Stimulated activated CD8-positive, alpha-beta memory T cell treated with anti-CD3 and anti-CD28 coated beads, Interleukin-12 subunit alpha, Interleukin-12 subunit beta, amount 100 ng/mL, for 24 hours (primary cell): ENCODE measurements around the gene F2RL2.

Experiments
- DNase-seq: peaks from one replicate; pipeline ENCODE4 v3.0.0-alpha.2; 2020; ENCODE audit errors: extremely low read depth

The F2RL2 gene, protein sequence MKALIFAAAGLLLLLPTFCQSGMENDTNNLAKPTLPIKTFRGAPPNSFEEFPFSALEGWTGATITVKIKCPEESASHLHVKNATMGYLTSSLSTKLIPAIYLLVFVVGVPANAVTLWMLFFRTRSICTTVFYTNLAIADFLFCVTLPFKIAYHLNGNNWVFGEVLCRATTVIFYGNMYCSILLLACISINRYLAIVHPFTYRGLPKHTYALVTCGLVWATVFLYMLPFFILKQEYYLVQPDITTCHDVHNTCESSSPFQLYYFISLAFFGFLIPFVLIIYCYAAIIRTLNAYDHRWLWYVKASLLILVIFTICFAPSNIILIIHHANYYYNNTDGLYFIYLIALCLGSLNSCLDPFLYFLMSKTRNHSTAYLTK

GRCh38 chr5:76622973-76623596 lies at the start of gene F2RL2:
Gene F2RL2, minus strand, starts transcription at chr5:76623403. Its CDS starts 173 bp downstream, at chr5:76623230.
- no peak for DNase-seq

DNA sequence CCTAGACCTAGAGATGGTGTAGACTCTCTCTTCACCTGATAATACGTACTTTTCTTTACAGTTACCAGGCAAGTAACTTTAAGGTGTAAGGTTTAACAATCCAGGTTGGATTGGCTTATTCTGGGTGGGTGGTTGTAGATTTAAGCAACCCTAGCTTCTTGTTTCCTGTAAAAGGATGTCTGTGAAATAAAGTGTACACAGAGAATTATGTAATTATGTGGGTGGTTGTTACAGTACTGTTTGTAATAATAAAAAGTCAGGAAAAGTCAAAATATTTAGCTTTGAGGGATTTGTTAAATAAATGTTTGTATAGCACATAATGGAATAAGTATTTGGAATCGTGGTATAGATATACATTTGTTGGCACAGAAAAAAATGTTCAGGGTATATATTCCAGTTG lies 49.0 kb upstream of the F2RL2 start:
- DNase-seq, result no peak

- DNase-seq, result no peak
Observed at GRCh38 chr5:76670508-76670907, 47.3 kb upstream of the F2RL2 start.

DNA sequence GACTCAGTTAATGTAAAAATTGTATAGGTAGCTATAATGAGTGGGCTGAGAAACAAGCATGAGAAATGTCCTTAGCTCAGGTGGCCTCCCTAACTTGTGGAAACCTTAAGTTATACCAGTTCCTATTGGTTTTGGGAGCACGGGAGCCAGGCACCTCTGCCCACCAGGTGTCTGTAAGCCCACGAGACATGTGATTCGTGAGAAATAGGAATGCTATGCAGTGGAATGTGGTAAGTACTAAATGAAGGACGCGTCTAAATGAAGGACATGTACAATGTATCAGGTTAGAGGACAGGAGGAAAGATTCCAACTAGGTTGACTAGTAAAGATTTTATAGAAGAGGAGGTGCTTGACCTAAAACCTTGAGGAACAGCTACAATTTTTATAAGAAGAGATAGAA lies 46.0 kb upstream of the F2RL2 start:
- no peak for DNase-seq

GRCh38 chr5:76667495-76667894 lies 44.3 kb upstream of the F2RL2 start:
- no peak for DNase-seq

DNA sequence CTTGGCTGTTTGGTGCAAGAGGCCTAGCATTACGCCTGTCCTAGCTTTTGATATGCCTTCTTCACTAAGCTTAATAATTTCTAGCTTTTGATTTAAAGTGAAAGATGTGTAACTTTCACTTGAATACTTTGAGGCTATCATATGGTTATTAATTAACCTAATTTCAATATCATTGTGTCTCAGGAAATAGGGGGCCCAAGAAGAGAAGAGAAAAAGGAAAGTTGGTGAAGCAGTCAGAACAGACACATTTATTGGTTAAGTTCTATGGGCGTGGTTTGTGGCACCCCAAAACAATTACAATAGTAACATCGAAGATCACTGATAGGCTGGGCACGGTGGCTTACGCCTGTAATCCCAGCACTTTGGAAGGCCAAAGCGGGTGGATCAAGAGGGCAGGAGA lies 40.9 kb upstream of the F2RL2 start:
- no peak for DNase-seq

GRCh38 chr5:76663573-76663972 lies 40.4 kb upstream of the F2RL2 start:
- no peak for DNase-seq

GRCh38 chr5:76662521-76662920 lies 39.3 kb upstream of the F2RL2 start:
- DNase-seq, result no peak

GRCh38 chr5:76660360-76660759 lies 37.2 kb upstream of the F2RL2 start:
- no peak for DNase-seq

GRCh38 chr5:76657683-76658311 lies 34.6 kb upstream of the F2RL2 start:
- DNase-seq, result no peak

- no peak for DNase-seq
Observed at GRCh38 chr5:76657091-76657490, 33.9 kb upstream of the F2RL2 start.

GRCh38 chr5:76652809-76653414 lies 29.7 kb upstream of the F2RL2 start:
- no peak for DNase-seq

GRCh38 chr5:76649140-76649539 lies 25.9 kb upstream of the F2RL2 start:
- DNase-seq, result no peak

GRCh38 chr5:76643371-76643770 lies 20.2 kb upstream of the F2RL2 start:
- DNase-seq, result no peak

DNA sequence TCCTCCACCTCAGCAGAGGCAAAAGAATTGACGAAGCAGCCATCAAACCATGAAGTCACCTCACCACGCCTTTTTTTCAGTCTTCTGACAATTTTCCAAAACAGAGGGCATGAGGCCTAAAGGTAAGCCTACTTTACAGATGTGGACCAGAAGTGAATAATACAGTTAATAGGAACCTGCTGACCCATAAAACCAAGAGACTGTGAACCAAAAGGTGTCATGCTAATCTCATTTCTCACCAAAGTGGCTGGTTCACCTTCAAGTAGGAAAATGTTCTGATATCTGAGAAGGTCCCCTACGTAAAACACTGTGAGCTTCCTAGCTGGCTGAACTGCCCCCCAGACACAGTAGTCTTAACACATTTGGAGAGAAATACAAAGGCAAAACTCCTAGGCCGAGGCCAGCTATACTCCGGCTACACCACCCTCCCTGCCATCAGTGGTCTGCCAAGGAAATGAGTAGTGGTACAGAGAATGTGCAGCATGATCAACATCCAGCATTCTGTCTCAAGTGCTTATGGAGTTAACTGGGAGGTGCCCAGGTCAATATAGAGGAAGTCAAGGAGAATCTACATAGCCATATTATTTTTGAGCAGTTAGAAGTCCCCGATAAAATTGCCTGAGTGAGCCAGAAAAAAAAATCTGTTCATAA lies 19.3 kb upstream of the F2RL2 start:
- no peak for DNase-seq

GRCh38 chr5:76641514-76642120 lies 18.4 kb upstream of the F2RL2 start:
- peak; percentile 33 for DNase-seq

DNA sequence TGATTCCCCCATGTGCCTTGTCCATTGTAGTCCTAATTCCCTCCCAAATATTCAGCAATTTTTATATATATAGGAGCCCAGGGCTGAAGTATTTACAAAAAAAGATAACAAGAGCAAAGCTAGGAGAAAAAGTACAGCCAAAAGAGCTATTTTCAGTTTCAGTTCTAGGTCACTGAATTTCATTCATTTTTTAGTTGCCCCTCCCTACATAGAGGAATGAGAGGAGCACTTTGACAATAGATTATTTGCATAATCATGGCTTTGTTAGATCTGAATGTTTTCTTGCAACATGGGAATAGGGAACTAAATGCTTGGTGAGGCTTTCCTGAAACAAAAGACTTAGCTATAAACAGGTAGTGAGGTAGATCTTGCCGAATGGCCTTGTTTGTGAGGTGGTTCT lies 15.3 kb upstream of the F2RL2 start:
- DNase-seq, result no peak

GRCh38 chr5:76637490-76637889 lies 14.3 kb upstream of the F2RL2 start:
- no peak for DNase-seq

DNA sequence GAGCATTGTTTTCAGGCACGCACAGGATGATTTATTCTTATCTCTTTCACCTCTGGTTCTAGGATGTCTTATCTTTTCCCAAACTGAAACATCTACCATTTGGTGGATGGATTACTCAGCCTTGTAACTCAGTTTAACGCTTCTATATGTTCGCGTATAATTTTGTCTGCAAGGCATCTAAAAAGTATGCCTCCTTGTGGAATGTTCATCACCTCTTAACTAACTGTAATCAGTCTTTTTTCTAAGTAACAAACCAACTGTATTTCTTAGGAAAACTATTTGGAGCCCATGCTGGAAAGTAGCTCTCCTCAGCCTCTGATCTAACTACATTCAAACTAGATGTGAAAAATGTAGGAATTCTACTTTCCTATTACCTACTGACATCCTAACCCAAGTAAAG lies 11.5 kb upstream of the F2RL2 start:
- DNase-seq, result no peak

DNA sequence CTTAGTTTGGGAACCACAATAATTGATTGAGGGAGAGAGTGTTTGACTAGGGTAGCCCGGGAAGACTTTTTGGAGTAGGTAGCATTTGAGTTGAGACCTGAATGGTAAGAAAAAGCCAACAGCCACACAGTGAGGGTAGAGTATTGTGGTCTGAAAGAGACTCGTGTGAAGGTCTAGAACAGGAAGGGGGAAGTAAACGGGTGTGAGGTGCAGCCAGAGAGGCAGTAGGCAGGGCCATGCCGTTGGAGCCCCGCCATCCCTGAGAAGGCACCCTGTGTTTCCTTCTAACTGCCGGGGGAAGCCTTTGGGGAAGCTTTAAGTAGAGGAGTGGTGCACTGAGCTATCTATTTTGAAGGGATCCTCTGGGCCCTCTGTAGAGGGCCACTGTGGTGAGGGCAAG lies 3.5 kb upstream of the F2RL2 start:
- DNase-seq, result no peak

DNA sequence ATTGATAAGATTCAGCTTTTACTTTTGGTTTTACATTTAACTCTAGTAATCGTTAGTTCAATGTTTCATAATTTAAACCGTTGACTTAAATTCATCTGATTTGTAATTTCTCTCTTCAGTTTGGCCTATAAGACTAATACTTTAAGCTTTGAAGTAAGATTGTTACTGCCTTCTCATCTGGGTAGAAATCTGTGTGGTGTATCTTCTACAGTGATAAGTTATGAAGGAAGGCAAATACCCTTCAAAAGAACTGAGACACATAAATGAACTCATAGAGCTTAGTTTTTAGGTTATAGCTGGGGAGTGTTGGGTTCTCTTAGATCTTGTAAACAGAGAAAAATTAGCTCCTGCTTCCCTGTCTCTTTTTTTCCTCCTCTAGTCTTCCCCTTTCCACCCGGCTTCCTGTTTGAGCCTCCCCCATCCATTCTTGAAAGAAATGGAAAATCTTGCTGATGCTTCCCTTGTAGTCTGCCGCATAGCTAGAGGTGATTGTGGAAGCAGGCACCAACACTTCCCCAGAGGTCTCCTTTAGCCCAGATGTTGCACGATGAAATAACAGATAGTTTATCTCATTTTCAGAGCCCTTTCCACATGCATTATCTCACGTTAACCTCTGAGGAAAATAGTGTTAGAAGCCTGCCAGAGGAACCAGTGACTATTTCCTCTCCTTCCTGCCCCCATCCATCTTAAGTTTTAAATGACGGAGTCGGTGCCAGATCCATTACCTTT lies 2.0 kb upstream of the F2RL2 start:
- no peak for DNase-seq
